Caco-2 (cell line): Measurements from ENCODE around the gene PIEZO1. TPM values are rescaled to one million over a fixed set of nuclear protein-coding genes. Genes with fewer than 3 reads are reported as not detected.

Source experiments
- BruUV-seq: library from RNA; stranded (reverse); fragments of 400-500 nt; replicated peaks from 2 replicates; lab custom pipeline; 2021; lab: Mats Ljungman, UMichigan
- CTCF ChIA-PET: fragments of 300-600 bp; sonication (Branson Sonifier 250); formaldehyde crosslinking; loops from one replicate; lab custom pipeline; 2022; ENCODE audit warnings: antibody characterized with exemption; lab: Charles Lee
- POLR2A ChIA-PET: fragments of 300-600 bp; sonication (Branson Sonifier 250); formaldehyde crosslinking; loops from one replicate; lab custom pipeline; 2022; ENCODE audit warnings: antibody characterized with exemption; lab: Charles Lee
- DNase-seq, 2 experiments: peaks; one replicate each; pipeline versions ENCODE4 v3.0.0 to v3.0.0-alpha.2; 2020 to 2022
- H3K27me3 ChIP-seq: replicated peaks from 2 replicates; pipeline ENCODE4 v1.6.0; 2011; ENCODE audit warnings: low read length; ENCODE audit not compliant: control insufficient read depth, insufficient read depth
- H3K36me3 ChIP-seq: 2 replicates; pipeline ENCODE4 v1.5.1; 2011; ENCODE audit warnings: low read length; ENCODE audit not compliant: control insufficient read depth, insufficient read depth
- H3K4me1 ChIP-seq: fragments of 250-450 bp; sonication (Bioruptor Pico); 2 replicates; pipeline ENCODE4 v1.5.1; 2020; ENCODE audit warnings: mild to moderate bottlenecking
- H3K4me3 ChIP-seq: 2 replicates; pipeline ENCODE4 v1.5.1; 2011; ENCODE audit warnings: low read depth, mild to moderate bottlenecking, control low read depth, low read length
- H3K9me3 ChIP-seq: fragments of 250-450 bp; sonication (Bioruptor Pico); 2 replicates; pipeline ENCODE4 v1.5.1; 2020; ENCODE audit warnings: mild to moderate bottlenecking, moderate library complexity
- H3K27ac Mint-ChIP-seq: one replicate; pipeline ENCODE4 v1.8.0; 2022; ENCODE audit warnings: mixed read lengths; ENCODE audit not compliant: unreplicated experiment
- H3K27me3 Mint-ChIP-seq: one replicate; pipeline ENCODE4 v1.8.0; 2022; ENCODE audit warnings: mixed read lengths; ENCODE audit not compliant: insufficient read depth, unreplicated experiment
- H3K36me3 Mint-ChIP-seq: one replicate; pipeline ENCODE4 v1.8.0; 2022; ENCODE audit warnings: mild to moderate bottlenecking, mixed read lengths; ENCODE audit not compliant: insufficient read depth, unreplicated experiment
- H3K4me1 Mint-ChIP-seq: one replicate; pipeline ENCODE4 v1.8.0; 2022; ENCODE audit warnings: low read depth, mixed read lengths; ENCODE audit not compliant: unreplicated experiment
- H3K4me3 Mint-ChIP-seq: one replicate; pipeline ENCODE4 v1.8.0; 2022; ENCODE audit warnings: mild to moderate bottlenecking, moderate library complexity, mixed read lengths; ENCODE audit not compliant: unreplicated experiment
- H3K9me3 Mint-ChIP-seq: one replicate; pipeline ENCODE4 v1.8.0; 2022; ENCODE audit warnings: mixed read lengths; ENCODE audit not compliant: unreplicated experiment
- intact Hi-C: fragments of 100-400 bp; cut with micrococcal nuclease; formaldehyde crosslinking; loops from one replicate; pipeline ENCODE4 v1.10.0; 2022; ENCODE audit not compliant: unreplicated experiment
- total RNA-seq: library from RNA; stranded (reverse); gene quantifications from 2 replicates; pipeline ENCODE4 v1.2.3, GENCODE V29; 2022
- TF ChIP-seq, protein P1 (sequence below), 2 experiments: fragments of 200-600 bp in 1 of 2; IDR thresholded peaks; 1 replicate in 1 of 2; 2 replicates in 1 of 2; pipeline versions ENCODE4 v1.5.1 to v1.8.0; 2011 to 2022; ENCODE audit warnings: antibody characterized with exemption in 1 of 2, control low read depth in 1 of 2, inconsistent platforms in 1 of 2, low read depth in 1 of 2, low read length in 1 of 2, mild to moderate bottlenecking in 1 of 2, moderate library complexity in 1 of 2; ENCODE audit not compliant: insufficient read depth in 1 of 2, severe bottlenecking in 1 of 2, unreplicated experiment in 1 of 2

The PIEZO1 gene
- total RNA-seq, 1 experiment from 2014 or later = 248 TPM

DNA sequence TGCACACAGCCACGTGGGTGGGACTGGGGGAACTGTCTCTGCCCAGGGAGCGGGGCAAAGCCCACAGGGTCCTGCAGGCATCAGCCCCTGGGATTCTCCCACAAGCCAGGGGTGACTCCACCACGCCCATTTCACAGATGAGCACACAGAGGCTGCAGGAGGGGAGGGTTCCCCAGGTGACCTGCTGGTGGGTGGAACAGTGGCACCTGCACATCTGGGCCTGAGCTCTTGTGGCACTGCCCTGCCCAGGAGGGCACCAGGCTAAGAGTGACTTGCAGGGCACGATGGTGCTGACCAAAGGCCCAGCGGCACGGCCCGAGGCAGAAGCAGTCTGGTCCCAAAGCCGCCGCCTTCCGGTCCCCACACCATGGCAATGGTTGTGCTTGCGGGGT, 23.9 kb downstream of the PIEZO1 start:
- Histone ChIP-seq H3K36me3 (no peaks in the 10 kb centered on the region), H3K4me3 (no peak overlapping the region), H3K4me1 (peaks cover 44% of the 10 kb centered on the region), H3K9me3 (no peaks in the 10 kb centered on the region), H3K27me3 (no peaks in the 10 kb centered on the region)
- Mint-ChIP-seq H3K4me3 (no peak overlapping the region), H3K36me3 (peaks cover 54% of the 10 kb centered on the region), H3K4me1 (peaks cover 11% of the 10 kb centered on the region), H3K27ac (no peak overlapping the region), H3K9me3 (no peaks in the 10 kb centered on the region), H3K27me3 (no peaks in the 10 kb centered on the region)
- ChIA-PET CTCF (interaction anchor here (4.7 kb wide), 1 partner anchor 24 kb away, joined by 30 read pairs; no protein-coding TSS in a partner anchor), POLR2A (interaction anchor here (0.5 kb wide), 1 partner anchor 9 kb away, joined by 3 read pairs; no protein-coding TSS in a partner anchor)
- BruUV-seq = no TSS peak
- TF ChIP-seq, protein P1, sequence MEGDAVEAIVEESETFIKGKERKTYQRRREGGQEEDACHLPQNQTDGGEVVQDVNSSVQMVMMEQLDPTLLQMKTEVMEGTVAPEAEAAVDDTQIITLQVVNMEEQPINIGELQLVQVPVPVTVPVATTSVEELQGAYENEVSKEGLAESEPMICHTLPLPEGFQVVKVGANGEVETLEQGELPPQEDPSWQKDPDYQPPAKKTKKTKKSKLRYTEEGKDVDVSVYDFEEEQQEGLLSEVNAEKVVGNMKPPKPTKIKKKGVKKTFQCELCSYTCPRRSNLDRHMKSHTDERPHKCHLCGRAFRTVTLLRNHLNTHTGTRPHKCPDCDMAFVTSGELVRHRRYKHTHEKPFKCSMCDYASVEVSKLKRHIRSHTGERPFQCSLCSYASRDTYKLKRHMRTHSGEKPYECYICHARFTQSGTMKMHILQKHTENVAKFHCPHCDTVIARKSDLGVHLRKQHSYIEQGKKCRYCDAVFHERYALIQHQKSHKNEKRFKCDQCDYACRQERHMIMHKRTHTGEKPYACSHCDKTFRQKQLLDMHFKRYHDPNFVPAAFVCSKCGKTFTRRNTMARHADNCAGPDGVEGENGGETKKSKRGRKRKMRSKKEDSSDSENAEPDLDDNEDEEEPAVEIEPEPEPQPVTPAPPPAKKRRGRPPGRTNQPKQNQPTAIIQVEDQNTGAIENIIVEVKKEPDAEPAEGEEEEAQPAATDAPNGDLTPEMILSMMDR (IDR thresholded peaks at IDR 0.05; ENCODE audit: insufficient read depth in 1 of 2, low read depth in 1 of 2, low read length in 1 of 2, severe bottlenecking in 1 of 2, unreplicated experiment in 1 of 2) = no peak
- DNase-seq = no peak
- intact Hi-C loops = no loop called here

DNA sequence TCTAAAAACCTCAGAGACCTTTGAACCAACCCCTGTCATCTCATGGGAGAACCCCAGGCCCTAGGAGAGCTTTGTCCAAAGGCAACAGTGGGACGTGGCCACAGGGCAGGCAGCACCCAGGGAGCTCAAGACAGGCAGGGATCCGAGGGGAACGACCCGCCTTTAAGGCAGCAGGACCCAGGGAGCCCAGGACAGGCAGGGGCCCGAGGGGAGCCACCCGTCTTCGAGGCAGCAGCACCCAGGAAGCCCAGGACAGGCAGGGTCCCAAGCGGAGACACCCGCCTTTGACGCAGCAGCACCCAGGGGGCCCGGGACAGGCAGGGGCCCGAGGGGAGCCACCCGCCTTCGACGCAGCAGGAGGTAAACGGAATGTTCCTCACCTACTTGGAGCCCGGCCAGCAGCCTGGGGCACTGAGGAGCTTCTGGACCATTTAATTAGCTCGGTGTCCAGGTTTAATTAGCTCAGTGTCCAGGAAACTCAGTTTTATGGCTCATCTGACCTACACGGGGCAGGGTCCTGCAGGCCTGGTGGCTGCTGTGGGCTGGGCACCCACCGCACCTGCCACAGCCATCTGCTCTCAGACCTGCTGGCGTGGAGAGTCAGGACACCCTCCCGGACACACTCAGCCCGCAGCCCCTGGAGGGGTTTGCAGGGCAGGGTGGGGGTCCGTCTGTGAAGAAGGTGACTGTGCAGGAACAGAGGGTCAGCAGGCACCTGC, 24.4 kb downstream of the PIEZO1 start:
- ChIA-PET POLR2A (interaction anchor here (0.5 kb wide), 1 partner anchor 9 kb away, joined by 3 read pairs; no protein-coding TSS in a partner anchor), CTCF (interaction anchor here (4.7 kb wide), 1 partner anchor 24 kb away, joined by 30 read pairs; no protein-coding TSS in a partner anchor)
- Mint-ChIP-seq H3K27me3 (no peaks in the 10 kb centered on the region), H3K4me1 (peaks cover 11% of the 10 kb centered on the region), H3K36me3 (peaks cover 50% of the 10 kb centered on the region), H3K4me3 (no peak overlapping the region), H3K9me3 (no peaks in the 10 kb centered on the region), H3K27ac (no peak overlapping the region)
- Histone ChIP-seq H3K36me3 (no peaks in the 10 kb centered on the region), H3K4me3 (no peak overlapping the region), H3K9me3 (no peaks in the 10 kb centered on the region), H3K4me1 (peaks cover 38% of the 10 kb centered on the region), H3K27me3 (no peaks in the 10 kb centered on the region)
- TF ChIP-seq, protein P1 (IDR thresholded peaks at IDR 0.05; ENCODE audit: insufficient read depth in 1 of 2, low read depth in 1 of 2, low read length in 1 of 2, severe bottlenecking in 1 of 2, unreplicated experiment in 1 of 2) = no peak
- no peak for DNase-seq
- intact Hi-C loops = no loop called here
- no TSS peak for BruUV-seq

DNA sequence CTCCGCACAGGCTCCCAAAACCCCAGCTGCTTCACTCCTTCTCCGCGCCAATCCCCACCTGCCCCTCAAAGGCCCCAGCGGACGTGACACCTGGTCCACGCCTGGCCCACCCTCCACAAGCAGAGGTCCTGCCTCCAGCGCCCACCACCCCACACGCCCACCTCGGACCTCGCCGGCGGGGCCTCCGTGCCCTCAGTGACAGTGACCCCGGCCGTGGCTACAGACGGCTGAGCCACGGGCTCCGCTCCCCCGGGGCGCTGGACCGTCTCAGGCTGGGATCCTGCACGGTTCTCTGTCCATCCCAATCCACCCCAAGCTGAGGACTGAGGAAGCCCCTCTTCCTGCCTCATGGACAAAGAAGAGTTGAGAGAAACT, 25.1 kb downstream of the PIEZO1 start:
- Mint-ChIP-seq H3K36me3 (peaks cover 45% of the 10 kb centered on the region), H3K27ac (peak overlapping the region; percentile 42), H3K4me1 (peaks cover 11% of the 10 kb centered on the region), H3K4me3 (no peak overlapping the region), H3K27me3 (no peaks in the 10 kb centered on the region), H3K9me3 (no peaks in the 10 kb centered on the region)
- Histone ChIP-seq H3K4me3 (no peak overlapping the region), H3K4me1 (peaks cover 32% of the 10 kb centered on the region), H3K27me3 (no peaks in the 10 kb centered on the region), H3K9me3 (no peaks in the 10 kb centered on the region), H3K36me3 (no peaks in the 10 kb centered on the region)
- ChIA-PET POLR2A (no interaction called here), CTCF (interaction anchor here (4.7 kb wide), 1 partner anchor 23 kb away, joined by 30 read pairs; no protein-coding TSS in a partner anchor)
- TF ChIP-seq, protein P1 (IDR thresholded peaks at IDR 0.05; ENCODE audit: insufficient read depth in 1 of 2, low read depth in 1 of 2, low read length in 1 of 2, severe bottlenecking in 1 of 2, unreplicated experiment in 1 of 2) = no peak
- BruUV-seq = no TSS peak
- intact Hi-C loops = no loop called here
- no peak for DNase-seq
